Ascending aorta (tissue), 2 donors: ENCODE measurements around the gene HMX3. TPM values are rescaled to one million over a fixed set of nuclear protein-coding genes. Genes with fewer than 3 reads are reported as not detected.

ENCODE experiments used
- DNase-seq, 2 donors: peaks; one replicate each; pipeline ENCODE4 v3.0.0-alpha.2; 2019; ENCODE audit warnings: low spot score in 2 of 2
- H3K27ac ChIP-seq, 2 donors: fragments of 200-600 bp; sonication (generic); one replicate each; pipeline ENCODE4 v1.5.1; 2016 to 2017; ENCODE audit warnings: mild to moderate bottlenecking in 1 of 2
- H3K27me3 ChIP-seq: fragments of 200-600 bp; sonication (generic); one replicate; pipeline ENCODE4 v1.5.1; 2017
- H3K36me3 ChIP-seq, 2 donors: fragments of 200-600 bp; sonication (generic); one replicate each; pipeline ENCODE4 v1.5.1; 2016
- H3K4me1 ChIP-seq, 2 donors: fragments of 200-600 bp; sonication (generic); one replicate each; pipeline ENCODE4 v1.5.1; 2016 to 2017; ENCODE audit warnings: mild to moderate bottlenecking in 1 of 2
- H3K4me3 ChIP-seq, 2 donors: fragments of 200-600 bp; sonication (generic); one replicate each; pipeline ENCODE4 v1.5.1; 2016 to 2017; ENCODE audit warnings: mild to moderate bottlenecking in 1 of 2
- H3K9me3 ChIP-seq, 2 donors: fragments of 200-600 bp; sonication (generic); one replicate each; pipeline ENCODE4 v1.5.1; 2016
- CTCF ChIP-seq, 3 experiments: fragments of 200-600 bp in 2 of 3; fragments of 450-650 bp in 1 of 3; sonication (generic) in 2 of 3; IDR thresholded peaks; one replicate each; pipeline ENCODE4 v1.5.1; 2016 to 2019; ENCODE audit warnings: antibody characterized with exemption in 3 of 3, mild to moderate bottlenecking in 1 of 3, moderate library complexity in 1 of 3
- intact Hi-C: fragments of 100-400 bp; cut with DNase I; formaldehyde crosslinking; loops from one replicate; pipeline ENCODE4 v1.15.1; 2023
- total RNA-seq: library from RNA; depleted of rRNA; stranded (reverse); fragments of >200 nt; gene quantifications from one replicate; pipeline ENCODE4 v1.1.0, GENCODE V29; 2016

Gene HMX3
- total RNA-seq, 1 donor from 2014 or later: not detected

GRCh38 chr10:123102673-123103072 is 33.1 kb upstream of the HMX3 start:
- Histone ChIP-seq H3K4me3 (no peak overlapping the region), H3K4me1 (no peaks in the 10 kb centered on the region), H3K9me3 (no peaks in the 10 kb centered on the region), H3K27ac (no peak overlapping the region), H3K36me3 (no peaks in the 10 kb centered on the region), H3K27me3 (no peaks in the 10 kb centered on the region)
- TF ChIP-seq CTCF (IDR thresholded peaks at IDR 0.05): no peak
- intact Hi-C loops: no loop called here
- no peak for DNase-seq

- Histone ChIP-seq H3K27ac (no peak overlapping the region), H3K4me3 (no peak overlapping the region), H3K27me3 (no peaks in the 10 kb centered on the region), H3K4me1 (no peaks in the 10 kb centered on the region), H3K9me3 (no peaks in the 10 kb centered on the region), H3K36me3 (no peaks in the 10 kb centered on the region)
- DNase-seq: no peak
- TF ChIP-seq CTCF (IDR thresholded peaks at IDR 0.05): no peak
- intact Hi-C loops: no loop called here
Measured at GRCh38 chr10:123103944-123104343, 31.8 kb upstream of the HMX3 start.

GRCh38 chr10:123109466-123109865 is 26.3 kb upstream of the HMX3 start:
- no peak for TF ChIP-seq CTCF (IDR thresholded peaks at IDR 0.05)
- Histone ChIP-seq H3K27ac (no peak overlapping the region), H3K4me3 (no peak overlapping the region), H3K36me3 (no peaks in the 10 kb centered on the region), H3K27me3 (no peaks in the 10 kb centered on the region), H3K4me1 (no peaks in the 10 kb centered on the region), H3K9me3 (no peaks in the 10 kb centered on the region)
- intact Hi-C loops: no loop called here
- DNase-seq: no peak

- Histone ChIP-seq H3K27ac (no peak overlapping the region), H3K36me3 (no peaks in the 10 kb centered on the region), H3K27me3 (no peaks in the 10 kb centered on the region), H3K9me3 (no peaks in the 10 kb centered on the region), H3K4me1 (no peaks in the 10 kb centered on the region), H3K4me3 (no peak overlapping the region)
- TF ChIP-seq CTCF (IDR thresholded peaks at IDR 0.05): no peak
- intact Hi-C loops: no loop called here
- no peak for DNase-seq
Measured at GRCh38 chr10:123117644-123118417, 17.9 kb upstream of the HMX3 start.

GRCh38 chr10:123119081-123119480 is 16.7 kb upstream of the HMX3 start:
- H3K4me3 ChIP-seq: no peak overlapping the region
- no peaks in the 10 kb centered on the region for H3K27me3 ChIP-seq
- no peak overlapping the region for H3K27ac ChIP-seq
- H3K9me3 ChIP-seq: no peaks in the 10 kb centered on the region
- no peak for TF ChIP-seq CTCF (IDR thresholded peaks at IDR 0.05)
- no peak for DNase-seq
- intact Hi-C loops: no loop called here
- no peaks in the 10 kb centered on the region for H3K4me1 ChIP-seq
- H3K36me3 ChIP-seq: no peaks in the 10 kb centered on the region
